OCI-LY3 (cell line): Measurements from ENCODE around the gene RAB31.

Experiments used
- H2AFZ ChIP-seq: fragments of 200-600, 300-600 bp; shearing (Covaris generic); 2 replicates; pipeline ENCODE4 v1.6.0; 2014; ENCODE audit warnings: antibody characterized with exemption, low read depth, low read length
- H3K27ac ChIP-seq: fragments of 200-600, 300-600 bp; sonication (generic); 2 replicates; pipeline ENCODE4 v1.5.1; 2014; ENCODE audit warnings: mild to moderate bottlenecking, low read length, moderate library complexity, mixed read lengths
- H3K27me3 ChIP-seq: fragments of 200-600, 300-600 bp; sonication (generic); 2 replicates; pipeline ENCODE4 v1.6.1; 2014; ENCODE audit warnings: low read depth, low read length, mixed read lengths
- H3K36me3 ChIP-seq: fragments of 200-600, 300-600 bp; sonication (generic); replicated peaks from 2 replicates; pipeline ENCODE3; 2014; ENCODE audit warnings: low read depth, low read length, mixed read lengths
- H3K4me1 ChIP-seq: fragments of 300-600, 200-600 bp; sonication (generic); 2 replicates; pipeline ENCODE4 v1.6.1; 2014; ENCODE audit warnings: low read length, mixed read lengths
- H3K4me2 ChIP-seq: fragments of 200-600, 300-600 bp; sonication (generic); 2 replicates; pipeline ENCODE4 v1.6.1; 2014; ENCODE audit warnings: low read length, mixed read lengths
- H3K4me3 ChIP-seq: fragments of 300-600, 200-600 bp; sonication (generic); 2 replicates; pipeline ENCODE4 v1.5.1; 2014; ENCODE audit warnings: antibody characterized with exemption, mild to moderate bottlenecking, low read length, moderate library complexity
- H3K79me2 ChIP-seq: fragments of 300-600, 200-600 bp; shearing (Covaris generic); 2 replicates; pipeline ENCODE4 v1.6.1; 2014; ENCODE audit warnings: mild to moderate bottlenecking, low read length, mixed read lengths
- H3K9ac ChIP-seq: fragments of 300-600, 200-600 bp; shearing (Covaris generic); 2 replicates; pipeline ENCODE4 v1.6.0; 2014; ENCODE audit warnings: mild to moderate bottlenecking, low read length, moderate library complexity
- H3K9me3 ChIP-seq: fragments of 200-600, 300-600 bp; shearing (Covaris generic); 2 replicates; pipeline ENCODE4 v1.6.1; 2014; ENCODE audit warnings: low read length, mixed read lengths; ENCODE audit not compliant: insufficient read depth
- H4K20me1 ChIP-seq: fragments of 200-600, 300-600 bp; sonication (generic); 2 replicates; pipeline ENCODE4 v1.6.1; 2016; ENCODE audit warnings: low read length, mixed read lengths; ENCODE audit not compliant: insufficient read depth
- EZH2phosphoT487 ChIP-seq: fragments of 200-600 bp; shearing (Covaris generic); IDR thresholded peaks from 2 replicates; pipeline ENCODE4 v1.6.1; 2018; ENCODE audit warnings: antibody characterized with exemption, mixed run types, low read depth
- TF ChIP-seq, protein P1 (sequence below): fragments of 200-600, 300-600 bp; sonication (generic); IDR thresholded peaks from 2 replicates; pipeline ENCODE4 v1.5.1; 2014; ENCODE audit warnings: antibody characterized with exemption, low read length, low read depth

The RAB31 gene

DNA sequence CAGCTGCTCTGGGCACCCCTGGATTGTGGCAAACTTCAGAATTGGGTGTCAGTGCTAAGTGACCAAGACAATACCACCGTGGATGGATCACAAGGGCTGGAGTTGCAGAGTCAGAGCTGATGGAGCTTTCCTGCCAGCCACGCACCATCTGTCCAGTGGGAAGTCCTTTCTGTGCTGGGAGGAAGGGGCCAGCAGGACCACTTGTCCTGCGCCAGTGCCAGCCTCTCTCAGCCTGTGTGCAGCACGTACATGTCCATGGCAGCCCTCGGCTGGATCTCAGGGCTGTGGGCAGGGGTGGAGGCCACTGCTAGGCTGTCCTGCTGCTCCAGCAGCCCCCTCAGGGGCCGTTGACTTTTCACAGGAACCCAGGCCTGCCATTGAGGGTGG, 33.3 kb downstream of the RAB31 start:
- Histone ChIP-seq H3K9ac (no peak overlapping the region), H3K4me1 (peaks cover 3% of the 10 kb centered on the region), H3K27ac (no peak overlapping the region), H4K20me1 (no peaks in the 10 kb centered on the region), H2AFZ (no peak overlapping the region), H3K4me2 (no peak overlapping the region), H3K36me3 (no peaks in the 10 kb centered on the region), H3K9me3 (no peaks in the 10 kb centered on the region), H3K4me3 (no peak overlapping the region), H3K27me3 (no peaks in the 10 kb centered on the region), H3K79me2 (no peaks in the 10 kb centered on the region)
- no peak for TF ChIP-seq EZH2phosphoT487
- TF ChIP-seq, protein P1, sequence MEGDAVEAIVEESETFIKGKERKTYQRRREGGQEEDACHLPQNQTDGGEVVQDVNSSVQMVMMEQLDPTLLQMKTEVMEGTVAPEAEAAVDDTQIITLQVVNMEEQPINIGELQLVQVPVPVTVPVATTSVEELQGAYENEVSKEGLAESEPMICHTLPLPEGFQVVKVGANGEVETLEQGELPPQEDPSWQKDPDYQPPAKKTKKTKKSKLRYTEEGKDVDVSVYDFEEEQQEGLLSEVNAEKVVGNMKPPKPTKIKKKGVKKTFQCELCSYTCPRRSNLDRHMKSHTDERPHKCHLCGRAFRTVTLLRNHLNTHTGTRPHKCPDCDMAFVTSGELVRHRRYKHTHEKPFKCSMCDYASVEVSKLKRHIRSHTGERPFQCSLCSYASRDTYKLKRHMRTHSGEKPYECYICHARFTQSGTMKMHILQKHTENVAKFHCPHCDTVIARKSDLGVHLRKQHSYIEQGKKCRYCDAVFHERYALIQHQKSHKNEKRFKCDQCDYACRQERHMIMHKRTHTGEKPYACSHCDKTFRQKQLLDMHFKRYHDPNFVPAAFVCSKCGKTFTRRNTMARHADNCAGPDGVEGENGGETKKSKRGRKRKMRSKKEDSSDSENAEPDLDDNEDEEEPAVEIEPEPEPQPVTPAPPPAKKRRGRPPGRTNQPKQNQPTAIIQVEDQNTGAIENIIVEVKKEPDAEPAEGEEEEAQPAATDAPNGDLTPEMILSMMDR, result no peak

DNA sequence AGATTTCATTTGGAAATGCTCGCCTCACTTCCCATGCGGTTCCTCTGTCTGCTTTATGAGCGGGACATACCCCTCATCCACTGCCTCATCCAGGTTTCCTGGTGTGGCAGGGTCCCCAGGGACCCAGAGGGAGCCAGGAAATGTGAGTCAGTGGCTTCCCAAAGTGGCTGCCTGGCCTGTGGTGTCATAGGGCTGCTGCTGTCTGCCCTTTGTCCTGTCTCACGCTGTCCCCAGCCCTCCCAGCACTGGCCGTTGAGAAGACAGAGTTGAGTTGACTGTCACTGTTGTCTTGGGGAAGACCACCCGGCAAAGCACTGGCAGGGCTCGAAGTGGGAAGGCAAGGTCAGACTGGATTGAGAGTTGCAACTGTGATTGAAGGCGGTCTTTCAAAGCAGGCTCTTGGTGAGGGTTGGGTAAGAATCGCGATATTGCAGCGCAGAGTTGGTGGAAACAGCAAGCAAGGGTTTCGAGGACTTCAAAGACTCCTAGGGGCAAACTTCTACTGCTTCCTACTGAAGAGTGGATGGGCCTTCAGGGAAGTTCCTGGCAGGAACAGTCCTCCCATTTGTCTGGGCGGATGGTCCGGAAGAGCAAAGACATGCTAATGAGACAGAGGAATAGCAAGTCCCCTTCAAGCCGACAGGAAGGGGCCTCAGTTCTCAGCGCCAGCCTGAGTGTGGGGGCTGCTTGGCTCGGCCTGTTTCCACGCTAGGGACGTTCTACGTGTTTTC, 33.9 kb downstream of the RAB31 start:
- Histone ChIP-seq H3K36me3 (no peaks in the 10 kb centered on the region), H3K27me3 (no peaks in the 10 kb centered on the region), H3K4me2 (no peak overlapping the region), H3K79me2 (no peaks in the 10 kb centered on the region), H3K9me3 (no peaks in the 10 kb centered on the region), H3K27ac (no peak overlapping the region), H2AFZ (no peak overlapping the region), H4K20me1 (no peaks in the 10 kb centered on the region), H3K9ac (no peak overlapping the region), H3K4me1 (no peaks in the 10 kb centered on the region), H3K4me3 (no peak overlapping the region)
- no peak for TF ChIP-seq EZH2phosphoT487
- TF ChIP-seq, protein P1, result no peak

DNA sequence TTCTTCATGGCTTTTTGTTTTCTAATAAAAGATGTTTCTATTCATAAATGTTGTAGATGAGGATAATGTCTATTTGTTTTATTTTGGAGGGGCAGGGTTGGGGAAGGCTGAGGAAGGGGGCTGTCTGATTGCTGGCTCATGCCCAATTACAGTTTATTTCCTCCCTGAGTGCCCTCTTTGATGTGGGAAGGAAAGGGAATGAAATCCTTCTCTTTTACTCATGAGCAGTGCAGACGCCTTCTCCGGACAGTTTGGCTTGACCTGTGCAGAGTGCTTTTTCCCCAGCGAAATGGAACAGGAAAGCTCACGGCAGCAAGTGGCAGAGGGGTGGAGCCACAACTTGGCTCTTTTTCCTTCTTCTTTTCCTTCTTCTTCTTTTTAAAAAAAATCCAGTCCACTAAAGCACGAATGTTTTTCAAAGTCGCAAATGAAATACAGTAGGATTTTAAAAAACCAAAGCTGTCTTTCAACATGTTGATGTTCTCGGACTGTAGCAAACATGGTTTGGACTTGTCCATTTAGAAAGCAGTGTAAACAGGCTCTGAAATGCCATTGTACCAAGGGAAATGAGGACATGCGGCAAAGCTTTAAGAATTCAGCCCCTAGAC, 34.5 kb downstream of the RAB31 start:
- Histone ChIP-seq H3K27me3 (no peaks in the 10 kb centered on the region), H3K79me2 (no peaks in the 10 kb centered on the region), H2AFZ (no peak overlapping the region), H3K4me3 (no peak overlapping the region), H3K36me3 (no peaks in the 10 kb centered on the region), H3K27ac (no peak overlapping the region), H3K9ac (no peak overlapping the region), H3K9me3 (no peaks in the 10 kb centered on the region), H3K4me2 (no peak overlapping the region), H4K20me1 (no peaks in the 10 kb centered on the region), H3K4me1 (no peaks in the 10 kb centered on the region)
- TF ChIP-seq, protein P1, result no peak

DNA sequence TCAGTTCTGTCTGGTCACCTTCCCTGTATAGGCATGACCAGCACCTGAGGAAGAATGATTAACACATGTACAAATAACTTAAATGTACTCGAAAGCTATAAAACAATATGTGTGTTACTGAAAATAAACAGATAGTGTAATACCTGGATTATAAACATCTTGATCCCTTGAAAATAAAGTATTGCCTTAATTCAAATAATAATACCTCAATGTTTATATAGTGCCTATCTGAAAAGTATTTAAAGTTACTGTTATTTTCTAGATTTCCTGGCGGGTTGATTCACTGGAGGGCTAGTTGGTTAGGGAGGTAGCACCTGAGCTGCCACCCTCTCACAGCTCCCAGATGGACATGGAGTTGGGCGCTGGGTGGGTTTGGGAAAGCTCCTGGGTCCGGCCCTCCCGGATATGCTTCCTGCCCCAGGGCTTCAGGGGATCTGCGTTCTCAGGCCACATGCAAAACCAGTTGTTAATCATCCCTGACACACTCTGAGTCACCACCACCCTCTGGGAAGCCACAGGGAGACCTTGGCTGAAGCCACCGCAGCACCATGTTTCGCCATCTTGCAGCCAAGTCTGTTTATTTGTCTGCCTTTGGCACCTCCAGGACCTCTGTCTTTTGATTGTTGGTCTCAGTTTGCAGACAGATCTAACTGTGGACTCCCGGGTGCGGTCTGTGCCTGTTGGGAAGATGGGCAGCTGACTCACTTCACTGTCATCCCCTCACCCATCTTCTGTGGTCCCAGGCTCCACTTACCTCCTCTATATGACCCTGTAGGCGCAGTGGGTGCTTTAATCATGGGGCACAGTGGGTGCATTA, 35.3 kb downstream of the RAB31 start:
- no peak overlapping the region for H3K9ac ChIP-seq
- H3K36me3 ChIP-seq, result no peaks in the 10 kb centered on the region
- H3K4me1 ChIP-seq, result no peaks in the 10 kb centered on the region
- no peak overlapping the region for H2AFZ ChIP-seq
- no peaks in the 10 kb centered on the region for H3K79me2 ChIP-seq
- H3K27me3 ChIP-seq, result no peaks in the 10 kb centered on the region
- no peak overlapping the region for H3K4me3 ChIP-seq
- H3K27ac ChIP-seq, result no peak overlapping the region
- no peaks in the 10 kb centered on the region for H4K20me1 ChIP-seq
- TF ChIP-seq, protein P1, result no peak
- TF ChIP-seq EZH2phosphoT487, result no peak
- no peaks in the 10 kb centered on the region for H3K9me3 ChIP-seq
- no peak overlapping the region for H3K4me2 ChIP-seq
